HG03520 (cell line): ENCODE measurements around the gene C3orf70.

Source experiments
- ATAC-seq: cut with Tn5 transposase; IDR thresholded peaks from one replicate; pipeline ENCODE4 v1.9.1; 2021; ENCODE audit warnings: mild to moderate bottlenecking, moderate library complexity; ENCODE audit not compliant: unreplicated experiment

C3orf70 gene

GRCh38 chr3:185089343-185089742, 63.5 kb downstream of the C3orf70 start:
- ATAC-seq = no peak

GRCh38 chr3:185087419-185087818, 65.4 kb downstream of the C3orf70 start:
- no peak for ATAC-seq

- no peak for ATAC-seq
These were observed 68.0 kb downstream of the C3orf70 start for GRCh38 chr3:185084901-185085300.

- ATAC-seq = no peak
These were observed 68.5 kb downstream of the C3orf70 start for GRCh38 chr3:185084402-185084801.

- ATAC-seq = no peak
These were observed 70.0 kb downstream of the C3orf70 start for GRCh38 chr3:185082829-185083228.

GRCh38 chr3:185082149-185082548, 70.7 kb downstream of the C3orf70 start:
- no peak for ATAC-seq

- ATAC-seq = no peak
These were observed 71.3 kb downstream of the C3orf70 start for GRCh38 chr3:185081521-185081920.

GRCh38 chr3:185079625-185080024, 73.2 kb downstream of the C3orf70 start:
- ATAC-seq = no peak

- ATAC-seq = no peak
These were observed 76.6 kb downstream of the C3orf70 start for GRCh38 chr3:185076219-185076618.

GRCh38 chr3:185075547-185075946, 77.3 kb downstream of the C3orf70 start:
- ATAC-seq = no peak

GRCh38 chr3:185071287-185071800, 81.5 kb downstream of the C3orf70 start:
- ATAC-seq = no peak

- no peak for ATAC-seq
These were observed 82.2 kb downstream of the C3orf70 start for GRCh38 chr3:185070491-185071286.

GRCh38 chr3:185069037-185070030, 83.5 kb downstream of the C3orf70 start:
- ATAC-seq = no peak

- no peak for ATAC-seq
These were observed 85.7 kb downstream of the C3orf70 start for GRCh38 chr3:185067173-185067572.

- no peak for ATAC-seq
These were observed 86.6 kb downstream of the C3orf70 start for GRCh38 chr3:185066251-185066650.

- ATAC-seq = no peak
These were observed 87.8 kb downstream of the C3orf70 start for GRCh38 chr3:185065059-185065458.

GRCh38 chr3:185063431-185063830, 89.4 kb downstream of the C3orf70 start:
- no peak for ATAC-seq

GRCh38 chr3:185062191-185062590, 90.7 kb downstream of the C3orf70 start:
- ATAC-seq = no peak

- ATAC-seq = no peak
These were observed 92.2 kb downstream of the C3orf70 start for GRCh38 chr3:185060655-185061054.

GRCh38 chr3:185059766-185060165, 93.1 kb downstream of the C3orf70 start:
- ATAC-seq = no peak

GRCh38 chr3:185058796-185059195, 94.1 kb downstream of the C3orf70 start:
- no peak for ATAC-seq
